Right cardiac atrium (tissue), 5 donors: ENCODE measurements around the gene COX7A2L. TPM values are rescaled to one million over a fixed set of nuclear protein-coding genes. Genes with fewer than 3 reads are reported as not detected.

Source experiments
- ATAC-seq, 2 donors: fragments of 200-7000 bp; cut with Tn5 transposase; one replicate each; pipeline versions ENCODE4 v1.8.0 to v1.9.1; 2020; ENCODE audit warnings: moderate library complexity in 2 of 2, mild to moderate bottlenecking in 1 of 2
- DNase-seq, 3 donors: peaks; one replicate each; pipeline ENCODE4 v3.0.0-alpha.2; 2020
- H3K27ac ChIP-seq: one replicate; pipeline ENCODE4 v1.5.1; 2013; ENCODE audit warnings: mild to moderate bottlenecking, low read length, control low read depth, moderate library complexity
- H3K27me3 ChIP-seq: one replicate; pipeline ENCODE4 v1.6.1; 2013; ENCODE audit not compliant: control insufficient read depth, insufficient read depth
- H3K4me1 ChIP-seq: one replicate; pipeline ENCODE4 v1.6.1; 2013; ENCODE audit warnings: low read length; ENCODE audit not compliant: control insufficient read depth, insufficient read depth
- H3K4me3 ChIP-seq: one replicate; pipeline ENCODE4 v1.5.1; 2013; ENCODE audit warnings: low read length, control low read depth
- H3K9me3 ChIP-seq: one replicate; pipeline ENCODE4 v1.6.1; 2013; ENCODE audit warnings: low read length; ENCODE audit not compliant: control insufficient read depth
- WGBS: extraction: QIAGEN DNeasy Blood & Tissue Kit; methylation state at CpG from one replicate; pipeline ENCODE4 v1.1.7; 2013; 5-methylcytosine and 5-hydroxymethylcytosine counted together
- intact Hi-C, 4 donors: fragments of 100-400 bp; cut with DNase I; formaldehyde crosslinking; loops; one replicate each; pipeline versions ENCODE4 v1.11.0 to v1.14.0; 2022 to 2023
- polyA plus RNA-seq: library from polyadenylated mRNA; stranded (reverse); fragments of 200-250 nt; gene quantifications from one replicate; pipeline ENCODE4 v1.2.3, GENCODE V29; 2013
- total RNA-seq, 4 donors: library from RNA; stranded (reverse); fragmentation: NEBNext Ultra II Directional; extraction: Animal tissue kit (Norgen Biotek cat#: 25700); gene quantifications; one replicate each; pipeline ENCODE4 v1.2.1, GENCODE V29; 2021
- donor health status: healthy with polysubstance abuse.
- donor health status: DM: no; HTN: yes; CAD: no.
- donor health status: DM: no; HTN: no; CAD: no.
- donor health status: DM: no; HTN: yes; CAD: no; lungs with severe emphysema.
- donor health status: DM: yes; HTN: yes; CAD: no.

The COX7A2L gene
- total and polyA plus RNA-seq, 5 donors = 96.1 to 128 (median 109) TPM

GRCh38 chr2:42367835-42368234, 6.8 kb upstream of the COX7A2L start:
- H3K27ac ChIP-seq = no peak overlapping the region
- DNase-seq = no peak
- no peak for ATAC-seq
- H3K4me3 ChIP-seq = no peak overlapping the region
- 55% methylated on average over 3 of the region's 3 CpGs for WGBS
- H3K4me1 ChIP-seq = no peaks in the 10 kb centered on the region
- intact Hi-C loops = no loop called here
- no peaks in the 10 kb centered on the region for H3K9me3 ChIP-seq
- H3K27me3 ChIP-seq = no peaks in the 10 kb centered on the region

GRCh38 chr2:42366411-42366810, 5.4 kb upstream of the COX7A2L start:
- ATAC-seq = no peak
- Histone ChIP-seq H3K27ac (no peak overlapping the region), H3K27me3 (no peaks in the 10 kb centered on the region), H3K9me3 (no peaks in the 10 kb centered on the region), H3K4me3 (no peak overlapping the region), H3K4me1 (no peaks in the 10 kb centered on the region)
- intact Hi-C loops = no loop called here
- DNase-seq = no peak

GRCh38 chr2:42364658-42365057, 3.6 kb upstream of the COX7A2L start:
- DNase-seq = no peak
- ATAC-seq = no peak
- intact Hi-C loops = loop anchor here in 1 of 4 donors (5.0 kb wide), 1 partner anchor 267 kb away; no protein-coding TSS in a partner anchor
- Histone ChIP-seq H3K27ac (no peak overlapping the region), H3K4me3 (no peak overlapping the region), H3K27me3 (no peaks in the 10 kb centered on the region), H3K9me3 (no peaks in the 10 kb centered on the region), H3K4me1 (peaks cover 1% of the 10 kb centered on the region)
- WGBS = 79% methylated on average over 3 of the region's 3 CpGs

GRCh38 chr2:42363413-42363812, 2.4 kb upstream of the COX7A2L start:
- 81% methylated on average over 3 of the region's 3 CpGs for WGBS
- ATAC-seq = no peak
- no peak for DNase-seq
- no peak overlapping the region for H3K27ac ChIP-seq
- intact Hi-C loops = loop anchor here in 1 of 4 donors (5.0 kb wide), 1 partner anchor 266 kb away; no protein-coding TSS in a partner anchor
- H3K4me3 ChIP-seq = no peak overlapping the region
- no peaks in the 10 kb centered on the region for H3K27me3 ChIP-seq
- H3K4me1 ChIP-seq = peaks cover 1% of the 10 kb centered on the region
- H3K9me3 ChIP-seq = no peaks in the 10 kb centered on the region

- peaks cover 1% of the 10 kb centered on the region for H3K4me1 ChIP-seq
- DNase-seq (no peak), ATAC-seq (no peak)
- intact Hi-C loops = loop anchor here in 1 of 4 donors (5.0 kb wide), 1 partner anchor 265 kb away; no protein-coding TSS in a partner anchor
- no peaks in the 10 kb centered on the region for H3K27me3 ChIP-seq
- 25% methylated on average over 6 of the region's 6 CpGs for WGBS
- H3K27ac ChIP-seq = peak overlapping the region; percentile 45
- peak overlapping the region; percentile 43 for H3K4me3 ChIP-seq
- no peaks in the 10 kb centered on the region for H3K9me3 ChIP-seq
These were observed 789 bp upstream of the COX7A2L start for GRCh38 chr2:42361728-42362283.

GRCh38 chr2:42360493-42360889, 526 bp downstream of the COX7A2L start:
- Histone ChIP-seq H3K27me3 (no peaks in the 10 kb centered on the region), H3K4me3 (peak overlapping the region; percentile 79), H3K27ac (peak overlapping the region; percentile 90), H3K9me3 (no peaks in the 10 kb centered on the region), H3K4me1 (peaks cover 1% of the 10 kb centered on the region)
- DNase-seq (no peak), ATAC-seq (peak in 1 of 2 donors; percentile 2)
- intact Hi-C loops = loop anchor here in 1 of 4 donors (5.0 kb wide), 1 partner anchor 263 kb away; no protein-coding TSS in a partner anchor
- WGBS = under 1% methylated on average over 15 of the region's 15 CpGs

GRCh38 chr2:42359965-42360483, 993 bp downstream of the COX7A2L start:
- 11% methylated on average over 12 of the region's 12 CpGs for WGBS
- no peaks in the 10 kb centered on the region for H3K9me3 ChIP-seq
- peak overlapping the region; percentile 79 for H3K4me3 ChIP-seq
- H3K27ac ChIP-seq = peak overlapping the region; percentile 40
- DNase-seq (no peak), ATAC-seq (no peak)
- intact Hi-C loops = loop anchor here in 1 of 4 donors (5.0 kb wide), 1 partner anchor 263 kb away; no protein-coding TSS in a partner anchor
- peaks cover 1% of the 10 kb centered on the region for H3K4me1 ChIP-seq
- no peaks in the 10 kb centered on the region for H3K27me3 ChIP-seq

- ATAC-seq (no peak), DNase-seq (no peak)
- no peaks in the 10 kb centered on the region for H3K27me3 ChIP-seq
- H3K27ac ChIP-seq = peak overlapping the region; percentile 40
- 39% methylated on average over 6 of the region's 6 CpGs for WGBS
- H3K4me3 ChIP-seq = peak overlapping the region; percentile 79
- no peaks in the 10 kb centered on the region for H3K9me3 ChIP-seq
- intact Hi-C loops = no loop called here
- peaks cover 1% of the 10 kb centered on the region for H3K4me1 ChIP-seq
These were observed 1.6 kb downstream of the COX7A2L start for GRCh38 chr2:42359304-42359964.

GRCh38 chr2:42353792-42354429, 7.1 kb downstream of the COX7A2L start:
- Histone ChIP-seq H3K27ac (no peak overlapping the region), H3K27me3 (no peaks in the 10 kb centered on the region), H3K4me3 (no peak overlapping the region), H3K9me3 (no peaks in the 10 kb centered on the region), H3K4me1 (peaks cover 2% of the 10 kb centered on the region)
- DNase-seq (no peak), ATAC-seq (no peak)
- intact Hi-C loops = no loop called here
- 83% methylated on average over 5 of the region's 5 CpGs for WGBS

GRCh38 chr2:42351864-42352263, 9.2 kb downstream of the COX7A2L start:
- no peaks in the 10 kb centered on the region for H3K27me3 ChIP-seq
- no peak overlapping the region for H3K27ac ChIP-seq
- 91% methylated on average over 5 of the region's 5 CpGs for WGBS
- intact Hi-C loops = no loop called here
- H3K4me1 ChIP-seq = peaks cover 2% of the 10 kb centered on the region
- DNase-seq (no peak), ATAC-seq (no peak)
- no peak overlapping the region for H3K4me3 ChIP-seq
- no peaks in the 10 kb centered on the region for H3K9me3 ChIP-seq
